ENCODE data around the gene PTPRK. TPM values are rescaled to one million over a fixed set of nuclear protein-coding genes. Genes with fewer than 3 reads are reported as not detected.

Gene PTPRK
- total and polyA plus RNA-seq, 2 of the 8 experiments (the other 6 are each of a cell fraction or from before 2014, with no cell fraction given) = 11.4 to 47.3 TPM

DNA sequence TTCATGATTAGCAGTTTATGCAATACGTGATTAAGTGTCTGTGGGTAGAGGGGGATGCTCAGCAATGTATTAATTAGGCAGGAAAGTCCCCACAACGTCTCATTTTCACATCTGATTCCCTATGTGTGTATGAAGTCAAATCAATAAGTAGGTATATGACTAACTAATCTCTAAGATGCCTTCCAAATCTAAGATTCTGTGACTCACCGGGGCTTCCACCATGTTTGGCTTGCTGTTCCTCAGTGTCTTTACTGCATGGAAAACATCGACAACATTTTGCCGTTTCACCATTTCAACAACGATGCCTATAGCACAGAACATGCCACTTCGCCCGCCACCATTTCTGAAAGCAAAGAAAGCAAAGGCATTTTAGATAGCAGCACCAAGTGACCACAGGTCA, 547.6 kb downstream of the PTPRK start:
- POLR2A ChIA-PET (ENCODE audit: partially characterized antibody) = no interaction called here
- Histone ChIP-seq H2AFZ (ENCODE audit: low read length) (no peak overlapping the region), H4K8ac (ENCODE audit: extremely low read depth, insufficient read depth, low read length) (no peak overlapping the region), H3K79me1 (ENCODE audit: low read depth, low read length) (no peaks in the 10 kb centered on the region), H3K27me3 (replicated peaks in 1 of 4; ENCODE audit: control insufficient read depth in 3 of 4, extremely low read depth in 1 of 4, insufficient read depth in 3 of 4, low read length in 3 of 4) (no peaks in the 10 kb centered on the region), H2BK120ac (replicated peaks; ENCODE audit: low read depth, low read length) (no peak overlapping the region), H3K9ac (replicated peaks in 1 of 4; ENCODE audit: extremely low read depth in 1 of 4, low read depth in 3 of 4, low read length in 3 of 4) (no peak overlapping the region), H3K36me3 (ENCODE audit: control insufficient read depth in 2 of 4, insufficient read depth in 4 of 4, low read length in 3 of 4) (peaks cover 0 to 17% (median 7%) of the 10 kb centered on the region in 4 experiments; a peak in 4 of 8 replicates), H3K18ac (ENCODE audit: extremely low read depth, low read length) (no peak overlapping the region), H2BK12ac (ENCODE audit: low read depth, low read length) (no peak overlapping the region), H3K4ac (replicated peaks; ENCODE audit: insufficient read length, low read depth, low read length) (no peak overlapping the region), H3K56ac (replicated peaks; ENCODE audit: insufficient read length, low read depth, low read length) (no peak overlapping the region), H3K4me1 (replicated peaks in 1 of 4; ENCODE audit: control insufficient read depth in 3 of 4, insufficient read depth in 4 of 4, low read length in 3 of 4) (no peaks in the 10 kb centered on the region), H2BK5ac (ENCODE audit: low read depth, low read length) (no peak overlapping the region), H3K27ac (ENCODE audit: low read depth, low read length) (no peak overlapping the region), H2AK5ac (ENCODE audit: low read depth, low read length) (no peak overlapping the region), H3K4me3 (ENCODE audit: extremely low read depth in 1 of 4, insufficient read depth in 2 of 4, low read depth in 3 of 4, low read length in 4 of 4) (no peak overlapping the region), H3K9me3 (ENCODE audit: insufficient read depth in 2 of 2, low read depth in 1 of 2, low read length in 1 of 2) (no peaks in the 10 kb centered on the region), H4K5ac (ENCODE audit: insufficient read length, low read depth, low read length) (no peak overlapping the region), H2BK20ac (ENCODE audit: low read length) (no peak overlapping the region), H3K23me2 (ENCODE audit: low read depth, low read length) (no peaks in the 10 kb centered on the region), H2BK15ac (ENCODE audit: low read length) (no peak overlapping the region), H4K20me1 (replicated peaks in 1 of 2; ENCODE audit: control insufficient read depth in 1 of 2, insufficient read depth in 2 of 2, low read length in 2 of 2) (no peaks in the 10 kb centered on the region), H3K79me2 (ENCODE audit: control insufficient read depth in 1 of 2, insufficient read depth in 2 of 2, low read length in 2 of 2) (no peaks in the 10 kb centered on the region), H3K23ac (ENCODE audit: insufficient read length) (no peak overlapping the region), H4K91ac (replicated peaks; ENCODE audit: insufficient read length, low read length) (no peak overlapping the region), H3K14ac (ENCODE audit: insufficient read length) (no peak overlapping the region), H3K4me2 (ENCODE audit: insufficient read depth in 1 of 2, low read depth in 2 of 2, low read length in 2 of 2) (no peak overlapping the region)
- no peak for DNase-seq (ENCODE audit: low read depth in 1 of 2, low spot score in 2 of 2)
- no peak for FAIRE-seq
- CTCF ChIA-PET (ENCODE audit: partially characterized antibody) = interaction anchor here (0.5 kb wide), 1 partner anchor 200 kb away, joined by 3 read pairs; no protein-coding TSS in a partner anchor
- TF ChIP-seq YY1 (IDR thresholded peaks at IDR 0.05; ENCODE audit: low read depth, low read length) = no peak
- no peak for TF ChIP-seq SP1 (IDR thresholded peaks at IDR 0.05; ENCODE audit: low read depth, low read length)
- TF ChIP-seq BACH1 (IDR thresholded peaks at IDR 0.05; ENCODE audit: low read length) = no peak
- TF ChIP-seq, protein P1, sequence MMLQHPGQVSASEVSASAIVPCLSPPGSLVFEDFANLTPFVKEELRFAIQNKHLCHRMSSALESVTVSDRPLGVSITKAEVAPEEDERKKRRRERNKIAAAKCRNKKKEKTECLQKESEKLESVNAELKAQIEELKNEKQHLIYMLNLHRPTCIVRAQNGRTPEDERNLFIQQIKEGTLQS (IDR thresholded peaks at IDR 0.05; ENCODE audit: insufficient read depth, low read depth, low read length) = no peak
- no peak for TF ChIP-seq MAFK (IDR thresholded peaks at IDR 0.05; ENCODE audit: low read depth, low read length)
- no peak for TF ChIP-seq SP4 (IDR thresholded peaks at IDR 0.05; ENCODE audit: low read length)
- TF ChIP-seq POLR2AphosphoS5 (IDR thresholded peaks at IDR 0.05; ENCODE audit: low read depth, low read length) = no peak
- TF ChIP-seq, protein P2, sequence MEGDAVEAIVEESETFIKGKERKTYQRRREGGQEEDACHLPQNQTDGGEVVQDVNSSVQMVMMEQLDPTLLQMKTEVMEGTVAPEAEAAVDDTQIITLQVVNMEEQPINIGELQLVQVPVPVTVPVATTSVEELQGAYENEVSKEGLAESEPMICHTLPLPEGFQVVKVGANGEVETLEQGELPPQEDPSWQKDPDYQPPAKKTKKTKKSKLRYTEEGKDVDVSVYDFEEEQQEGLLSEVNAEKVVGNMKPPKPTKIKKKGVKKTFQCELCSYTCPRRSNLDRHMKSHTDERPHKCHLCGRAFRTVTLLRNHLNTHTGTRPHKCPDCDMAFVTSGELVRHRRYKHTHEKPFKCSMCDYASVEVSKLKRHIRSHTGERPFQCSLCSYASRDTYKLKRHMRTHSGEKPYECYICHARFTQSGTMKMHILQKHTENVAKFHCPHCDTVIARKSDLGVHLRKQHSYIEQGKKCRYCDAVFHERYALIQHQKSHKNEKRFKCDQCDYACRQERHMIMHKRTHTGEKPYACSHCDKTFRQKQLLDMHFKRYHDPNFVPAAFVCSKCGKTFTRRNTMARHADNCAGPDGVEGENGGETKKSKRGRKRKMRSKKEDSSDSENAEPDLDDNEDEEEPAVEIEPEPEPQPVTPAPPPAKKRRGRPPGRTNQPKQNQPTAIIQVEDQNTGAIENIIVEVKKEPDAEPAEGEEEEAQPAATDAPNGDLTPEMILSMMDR (IDR thresholded peaks at IDR 0.05; ENCODE audit: control extremely low read depth in 1 of 3, insufficient read depth in 1 of 3, low read depth in 1 of 3, low read length in 3 of 3) = no peak
- TF ChIP-seq CBX8 (IDR thresholded peaks at IDR 0.05; ENCODE audit: borderline replicate concordance, low read depth, low read length) = no peak
- 83% methylated on average over 8 of the region's 8 CpGs; no CpG with 5 or more reads in 1 of the 2 experiments for WGBS, 2 experiments (ENCODE audit: extremely low coverage in 1 of 2, insufficient coverage in 1 of 2, insufficient read length in 1 of 2, insufficient replicate concordance in 2 of 2, low coverage in 1 of 2, low lambda C conversion rate in 2 of 2, missing lambda C conversion rate in 1 of 2)
